Aorta (tissue), 5 donors: ENCODE results near the gene SIPA1L3. TPM values are rescaled to one million over a fixed set of nuclear protein-coding genes. Genes with fewer than 3 reads are reported as not detected.
A peak's percentile ranks its signal among the peaks of the same experiment; 100 is the strongest.

ENCODE experiments used
- ATAC-seq: fragments of 200-7000 bp; cut with Tn5 transposase; one replicate; pipeline ENCODE4 v1.9.1; 2022; ENCODE audit warnings: moderate library complexity; ENCODE audit not compliant: low FRiP score
- DNase-seq, 2 donors: peaks; one replicate each; pipeline ENCODE4 v3.0.0-alpha.2; 2020
- H3K27ac ChIP-seq, 2 donors: one replicate each; pipeline ENCODE4 v1.5.1; 2013; ENCODE audit warnings: low read length in 2 of 2, mild to moderate bottlenecking in 2 of 2, moderate library complexity in 2 of 2, control low read depth in 1 of 2, inconsistent platforms in 1 of 2, low read depth in 1 of 2
- H3K27me3 ChIP-seq, 2 donors: one replicate each; pipeline ENCODE4 v1.6.1; 2013; ENCODE audit warnings: control low read depth in 1 of 2, low read length in 1 of 2, mild to moderate bottlenecking in 1 of 2, moderate library complexity in 1 of 2; ENCODE audit not compliant: insufficient read depth in 2 of 2, control insufficient read depth in 1 of 2
- H3K36me3 ChIP-seq, 2 donors: one replicate each; pipeline ENCODE4 v1.6.1; 2013; ENCODE audit warnings: control low read depth in 1 of 2, low read length in 1 of 2, mild to moderate bottlenecking in 1 of 2; ENCODE audit not compliant: insufficient read depth in 2 of 2, control insufficient read depth in 1 of 2
- H3K4me1 ChIP-seq, 2 donors: one replicate each; pipeline ENCODE4 v1.6.1; 2013; ENCODE audit warnings: low read length in 2 of 2, control low read depth in 1 of 2, mild to moderate bottlenecking in 1 of 2, moderate library complexity in 1 of 2; ENCODE audit not compliant: insufficient read depth in 2 of 2, control insufficient read depth in 1 of 2
- H3K4me3 ChIP-seq, 2 donors: one replicate each; pipeline ENCODE4 v1.5.1; 2013; ENCODE audit warnings: low read length in 2 of 2, control low read depth in 1 of 2, mild to moderate bottlenecking in 1 of 2
- H3K9me3 ChIP-seq: one replicate; pipeline ENCODE4 v1.6.1; 2013; ENCODE audit warnings: mild to moderate bottlenecking, low read length; ENCODE audit not compliant: control insufficient read depth
- WGBS, 2 donors: extraction: QIAGEN DNeasy Blood & Tissue Kit; methylation state at CpG; one replicate each; pipeline ENCODE4 v1.1.7; 2013; 5-methylcytosine and 5-hydroxymethylcytosine counted together
- intact Hi-C, 2 donors: fragments of 100-400 bp; cut with DNase I; formaldehyde crosslinking; loops; one replicate each; pipeline versions ENCODE4 v1.14.2 to v1.15.0; 2022
- polyA plus RNA-seq, 2 donors: library from polyadenylated mRNA; stranded (reverse); fragments of 200-250 nt; gene quantifications; one replicate each; pipeline ENCODE4 v1.2.3, GENCODE V29; 2013
- total RNA-seq, 2 donors: library from RNA; stranded (reverse); fragmentation: NEBNext Ultra II Directional; extraction: Animal tissue kit (Norgen Biotek cat#: 25700); gene quantifications; one replicate each; pipeline ENCODE4 v1.2.1, GENCODE V29; 2021
- donor health status: healthy with polysubstance abuse.
- donor health status: Bipolar disorder and iron deficiency.
- donor health status: DM: no; HTN: no; CAD: no.
- donor health status: DM: no; HTN: no; CAD: no.
- donor health status: DM: yes; HTN: yes; CAD: no.

SIPA1L3 gene
- total and polyA plus RNA-seq, 4 donors: 1.3 to 20.9 (median 11.2) TPM

DNA sequence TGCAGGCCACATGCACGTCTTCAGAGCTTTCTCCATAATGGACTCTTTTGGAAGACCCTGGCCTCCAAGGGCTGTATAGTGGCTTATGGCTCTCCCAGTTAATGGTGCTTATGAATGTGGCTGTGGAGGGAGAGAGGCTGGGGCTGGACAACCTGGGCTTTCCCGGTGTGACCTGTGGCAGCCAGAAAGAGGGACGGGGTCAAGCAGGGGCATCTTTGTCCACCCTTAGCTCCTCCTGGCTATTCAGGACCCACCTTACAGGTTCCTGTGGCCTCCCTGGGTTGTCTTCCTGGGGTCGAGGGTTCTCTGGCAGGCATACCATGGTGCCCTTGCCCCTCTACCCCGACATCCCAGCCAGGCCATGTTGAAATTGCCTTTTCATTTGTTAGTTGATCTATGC is 75.6 kb downstream of the SIPA1L3 start:
- WGBS, 2 donors: 94 to 97% methylated on average over 5 of the region's 5 CpGs
- no peak overlapping the region for H3K27ac ChIP-seq
- no peaks in the 10 kb centered on the region for H3K4me1 ChIP-seq
- H3K4me3 ChIP-seq: no peak overlapping the region
- no peaks in the 10 kb centered on the region for H3K9me3 ChIP-seq
- intact Hi-C loops: no loop called here
- ATAC-seq (no peak), DNase-seq (peak in 1 of 2 donors; percentile 52)
- H3K36me3 ChIP-seq: no peaks in the 10 kb centered on the region
- H3K27me3 ChIP-seq: no peaks in the 10 kb centered on the region

DNA sequence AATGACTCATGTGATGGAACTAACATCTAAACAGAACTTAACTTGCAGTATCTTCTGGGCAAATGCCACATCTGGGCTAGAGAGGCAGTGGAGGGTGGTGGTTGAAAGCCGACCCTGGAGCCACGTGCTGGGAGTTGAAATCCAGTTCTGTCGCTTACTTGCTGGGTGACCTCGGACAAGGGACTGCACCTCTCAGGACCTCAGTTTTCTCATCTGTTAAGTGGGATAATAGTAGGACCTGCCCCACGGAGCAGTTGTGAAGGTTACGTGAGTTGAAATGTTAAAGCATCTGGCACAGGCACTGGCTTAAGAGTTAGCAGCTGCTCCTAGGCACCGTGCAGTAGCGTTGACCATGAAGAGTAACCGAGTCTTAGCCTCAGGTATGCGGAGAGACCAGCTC is 76.1 kb downstream of the SIPA1L3 start:
- intact Hi-C loops: no loop called here
- no peak overlapping the region for H3K27ac ChIP-seq
- H3K4me3 ChIP-seq: no peak overlapping the region
- WGBS, 2 donors: 85 to 92% methylated on average over 10 of the region's 10 CpGs
- H3K27me3 ChIP-seq: no peaks in the 10 kb centered on the region
- ATAC-seq (no peak), DNase-seq (peak in 1 of 2 donors; percentile 25)
- H3K4me1 ChIP-seq: no peaks in the 10 kb centered on the region
- no peaks in the 10 kb centered on the region for H3K36me3 ChIP-seq
- no peaks in the 10 kb centered on the region for H3K9me3 ChIP-seq

DNA sequence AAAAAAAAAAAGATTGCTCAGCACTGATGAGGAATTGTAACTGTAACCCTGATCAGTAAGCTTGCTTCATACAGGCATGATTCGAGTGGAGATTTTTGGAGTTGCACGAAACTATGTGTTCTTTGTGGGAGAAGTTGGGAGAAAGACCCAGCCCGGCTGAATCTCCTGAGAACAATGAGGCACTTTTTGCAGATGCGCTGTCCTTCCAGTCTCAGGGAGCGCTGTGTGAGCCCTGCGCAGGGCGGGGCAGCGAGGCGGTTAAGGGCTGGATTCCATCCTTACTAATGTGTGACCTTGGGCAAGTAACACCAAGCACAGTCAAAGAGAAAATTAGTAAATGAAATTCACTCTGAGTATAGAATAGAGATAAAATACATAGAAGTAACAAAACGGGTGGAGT is 76.9 kb downstream of the SIPA1L3 start:
- 95% methylated on average over 10 of the region's 10 CpGs for WGBS, 2 donors
- H3K36me3 ChIP-seq: no peaks in the 10 kb centered on the region
- no peak overlapping the region for H3K4me3 ChIP-seq
- intact Hi-C loops: no loop called here
- peak in 1 of 2 donors; percentile 33 for DNase-seq
- H3K9me3 ChIP-seq: no peaks in the 10 kb centered on the region
- H3K27me3 ChIP-seq: no peaks in the 10 kb centered on the region
- H3K4me1 ChIP-seq: no peaks in the 10 kb centered on the region
- H3K27ac ChIP-seq: no peak overlapping the region
- no peak for ATAC-seq

DNA sequence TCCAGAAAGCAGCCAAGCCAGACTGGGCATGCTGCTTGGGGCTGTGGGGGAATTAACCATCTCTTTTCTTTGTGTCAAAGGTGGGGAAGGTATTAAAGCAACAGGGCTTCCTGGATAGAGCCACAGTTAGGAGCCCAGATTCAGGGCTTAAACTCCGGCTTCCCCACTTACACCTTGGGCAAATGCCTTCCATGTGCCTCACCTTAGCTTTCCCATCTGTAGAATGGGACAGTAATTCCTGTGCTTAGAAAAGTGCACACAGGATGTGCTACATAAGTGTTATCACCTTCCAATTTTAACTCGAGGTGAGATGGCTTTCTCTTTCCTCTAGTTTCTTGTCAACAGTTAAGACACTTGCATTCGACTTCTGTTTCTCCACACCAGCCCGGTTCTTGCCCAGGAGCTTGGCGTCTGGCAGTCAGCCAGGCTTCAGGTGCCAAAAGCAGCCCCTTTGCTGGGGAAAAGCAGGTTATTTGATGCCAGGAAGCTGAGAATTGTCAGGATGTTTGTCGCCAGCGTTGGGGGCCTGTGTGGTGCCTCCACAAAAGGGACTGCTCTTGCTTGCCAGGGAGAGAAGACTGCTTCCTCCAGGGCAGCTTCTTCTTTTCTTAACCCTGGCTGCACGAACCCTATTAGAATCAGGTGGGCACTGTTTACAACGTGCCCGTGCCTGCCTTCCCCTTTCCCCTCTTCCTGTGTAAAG is 79.2 kb downstream of the SIPA1L3 start:
- H3K36me3 ChIP-seq: no peaks in the 10 kb centered on the region
- no peaks in the 10 kb centered on the region for H3K9me3 ChIP-seq
- WGBS, 2 donors: 73 to 74% methylated on average over 10 of the region's 10 CpGs
- ATAC-seq (no peak), DNase-seq (peak in 1 of 2 donors; percentile 65)
- H3K27me3 ChIP-seq: no peaks in the 10 kb centered on the region
- H3K4me3 ChIP-seq: no peak overlapping the region
- no peak overlapping the region for H3K27ac ChIP-seq
- H3K4me1 ChIP-seq: no peaks in the 10 kb centered on the region
- intact Hi-C loops: no loop called here

DNA sequence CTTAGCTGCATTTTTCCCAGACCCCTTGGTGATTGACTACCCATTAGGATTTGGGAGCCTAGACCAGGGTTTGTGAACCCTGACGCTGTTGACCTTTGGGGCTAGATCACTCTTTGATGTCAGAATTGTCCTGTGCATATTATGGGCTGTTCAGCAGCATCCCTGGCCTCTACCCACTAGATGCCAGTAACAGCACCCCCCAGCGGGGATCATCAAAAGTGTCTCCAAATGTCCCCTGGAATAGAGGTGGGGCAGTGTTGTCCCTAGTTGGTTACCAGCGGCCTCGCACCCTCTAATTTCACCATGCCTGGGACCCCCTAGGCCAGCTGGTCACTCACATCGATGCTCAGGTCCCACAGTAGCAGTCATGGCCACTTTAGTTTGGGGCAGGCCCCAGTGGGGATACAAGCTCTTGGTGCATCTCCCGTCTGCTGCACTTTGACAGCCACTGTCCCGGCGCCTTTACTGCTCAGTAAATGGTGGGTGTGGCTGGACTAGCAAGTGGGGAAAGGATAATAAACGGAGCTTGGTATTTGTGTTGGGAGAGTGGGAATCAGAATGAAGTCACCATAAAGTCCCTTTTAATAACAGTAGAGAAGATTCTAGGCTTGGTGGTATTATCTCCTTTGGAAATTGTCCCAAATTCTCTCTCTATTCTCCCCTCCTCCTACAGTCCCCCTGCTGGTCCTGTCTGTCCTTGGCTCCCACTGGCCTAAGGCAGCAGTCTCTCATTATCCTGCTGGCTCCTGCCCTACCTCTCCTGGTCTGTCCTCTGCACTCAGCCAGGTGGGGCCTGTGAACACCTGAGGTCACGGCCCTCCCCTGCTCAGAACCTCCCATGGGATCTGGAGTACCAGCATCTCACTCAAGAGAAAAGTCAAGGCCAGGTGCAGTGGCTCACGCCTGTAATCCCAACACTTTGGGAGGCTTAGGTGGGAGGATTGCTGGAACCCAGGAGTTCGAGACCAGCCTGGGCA is 80.6 kb downstream of the SIPA1L3 start:
- no peak for DNase-seq
- H3K4me1 ChIP-seq: no peaks in the 10 kb centered on the region
- no peak overlapping the region for H3K4me3 ChIP-seq
- no peak for ATAC-seq
- H3K27me3 ChIP-seq: no peaks in the 10 kb centered on the region
- H3K27ac ChIP-seq: no peak overlapping the region
- WGBS, 2 donors: 79 to 81% methylated on average over 12 of the region's 12 CpGs
- no peaks in the 10 kb centered on the region for H3K9me3 ChIP-seq
- intact Hi-C loops: no loop called here
- H3K36me3 ChIP-seq: no peaks in the 10 kb centered on the region

DNA sequence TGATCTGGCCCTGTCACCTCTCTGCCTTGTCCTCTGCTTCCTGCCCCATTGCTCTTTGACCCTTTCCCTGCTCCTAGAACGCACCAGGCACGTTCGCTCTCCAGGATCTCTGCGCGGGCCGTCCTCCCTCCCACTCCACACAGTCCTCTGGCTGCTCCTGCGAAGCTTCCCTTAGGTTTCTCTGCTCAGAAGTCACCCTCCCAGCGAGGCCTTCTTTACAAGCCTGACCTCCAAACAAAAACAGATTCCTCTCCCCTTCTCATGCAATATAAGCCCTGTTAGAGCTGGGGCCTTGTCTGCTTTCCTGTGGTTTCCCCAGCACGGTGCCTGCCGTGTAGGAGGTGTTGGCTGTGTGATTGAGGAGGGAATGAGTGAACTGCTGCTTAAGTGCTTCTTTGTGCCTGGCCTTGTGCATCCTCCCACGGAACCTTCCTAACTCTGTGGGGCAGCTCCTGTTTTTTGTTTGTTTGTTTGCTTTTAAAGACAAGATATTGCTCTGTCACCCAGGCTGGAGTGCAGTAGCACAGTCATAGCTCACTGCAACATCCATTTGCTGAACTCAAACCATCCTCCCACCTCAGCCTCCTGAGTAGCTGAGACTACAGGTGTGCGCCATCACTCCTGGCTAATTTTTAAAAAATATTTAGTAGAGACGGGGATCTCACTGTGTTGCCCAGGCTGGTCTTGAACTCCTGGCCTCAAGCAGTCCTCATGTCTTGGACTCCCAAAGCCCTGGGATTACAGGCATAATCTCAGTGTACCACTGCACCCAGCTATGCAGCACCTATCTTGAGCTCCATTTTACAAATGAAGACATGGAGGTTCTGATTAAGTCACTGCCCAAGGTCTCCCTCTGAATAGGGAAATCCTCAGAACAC is 82.0 kb downstream of the SIPA1L3 start:
- no peak for ATAC-seq
- H3K4me3 ChIP-seq: no peak overlapping the region
- intact Hi-C loops: no loop called here
- H3K36me3 ChIP-seq: no peaks in the 10 kb centered on the region
- H3K27ac ChIP-seq: no peak overlapping the region
- H3K4me1 ChIP-seq: no peaks in the 10 kb centered on the region
- no peaks in the 10 kb centered on the region for H3K9me3 ChIP-seq
- H3K27me3 ChIP-seq: no peaks in the 10 kb centered on the region
- no peak for DNase-seq
- 91 to 93% methylated on average over 13 of the region's 13 CpGs for WGBS, 2 donors

DNA sequence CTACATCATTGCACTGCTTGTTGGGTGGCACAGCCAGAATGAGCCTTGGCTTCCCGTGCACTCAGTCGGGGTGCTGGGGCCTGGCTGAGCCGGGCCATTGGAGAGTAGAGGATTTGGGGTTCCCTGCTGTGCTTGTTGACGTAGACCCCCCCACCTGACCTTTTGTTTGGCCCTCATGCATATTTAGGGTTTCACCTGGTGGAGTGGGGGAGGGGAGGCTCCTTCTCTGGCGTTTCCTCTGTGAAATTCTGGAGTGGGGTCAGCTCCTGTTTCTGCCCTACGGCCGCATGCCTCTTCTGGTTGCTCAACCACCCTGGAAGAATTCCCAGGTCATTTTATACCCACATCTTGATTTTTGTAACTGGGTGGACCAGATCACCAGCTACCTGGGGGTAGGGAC is 82.8 kb downstream of the SIPA1L3 start:
- Histone ChIP-seq H3K27ac (no peak overlapping the region), H3K4me3 (no peak overlapping the region)
- ATAC-seq: no peak

DNA sequence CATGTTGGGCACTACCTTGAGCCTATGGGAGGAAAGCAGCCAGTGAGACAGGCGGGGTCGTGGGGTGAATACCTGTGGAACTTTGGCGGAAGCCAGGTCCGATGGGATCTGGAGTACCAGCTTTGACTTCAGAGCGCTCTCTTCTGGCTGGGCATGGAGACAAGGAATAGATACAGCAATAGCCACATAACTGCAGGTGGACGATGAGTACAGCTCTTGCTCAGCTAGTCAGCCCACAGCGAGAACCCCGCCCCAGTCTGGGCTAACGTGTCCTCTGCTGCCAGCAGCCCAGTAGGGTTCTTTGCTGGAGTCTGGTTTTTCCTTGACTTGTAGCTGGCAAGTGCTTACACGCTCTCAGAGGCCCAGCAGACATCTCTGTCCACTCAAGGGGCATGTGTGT is 83.4 kb downstream of the SIPA1L3 start:
- DNase-seq: no peak
- H3K4me1 ChIP-seq: no peaks in the 10 kb centered on the region
- no peaks in the 10 kb centered on the region for H3K36me3 ChIP-seq
- no peak overlapping the region for H3K4me3 ChIP-seq
- H3K27me3 ChIP-seq: no peaks in the 10 kb centered on the region
- ATAC-seq: no peak
- WGBS, 2 donors: 92% methylated on average over 10 of the region's 10 CpGs
- H3K27ac ChIP-seq: no peak overlapping the region
- no peaks in the 10 kb centered on the region for H3K9me3 ChIP-seq
- intact Hi-C loops: no loop called here

More for the DNA sequence above, 82.8 kb downstream of the SIPA1L3 start:
- Histone ChIP-seq H3K36me3 (no peaks in the 10 kb centered on the region), H3K9me3 (no peaks in the 10 kb centered on the region), H3K4me1 (no peaks in the 10 kb centered on the region), H3K27me3 (no peaks in the 10 kb centered on the region)
- intact Hi-C loops: no loop called here
- DNase-seq: no peak
- WGBS, 2 donors: 90 to 91% methylated on average over 7 of the region's 7 CpGs
